GM04504 (cell line): ENCODE measurements around the gene ARHGAP26.
A peak's percentile ranks its signal among the peaks of the same experiment; 100 is the strongest.
"Not testable (repeated sequence)": the region's sequence is repeated elsewhere in the genome, so short reads cannot be mapped to it uniquely, and the experiment has no call there.

Experiments
- DNase-seq: peaks from one replicate; pipeline ENCODE4 v3.0.0-alpha.2; 2012; ENCODE audit warnings: low read depth

Gene ARHGAP26

DNA sequence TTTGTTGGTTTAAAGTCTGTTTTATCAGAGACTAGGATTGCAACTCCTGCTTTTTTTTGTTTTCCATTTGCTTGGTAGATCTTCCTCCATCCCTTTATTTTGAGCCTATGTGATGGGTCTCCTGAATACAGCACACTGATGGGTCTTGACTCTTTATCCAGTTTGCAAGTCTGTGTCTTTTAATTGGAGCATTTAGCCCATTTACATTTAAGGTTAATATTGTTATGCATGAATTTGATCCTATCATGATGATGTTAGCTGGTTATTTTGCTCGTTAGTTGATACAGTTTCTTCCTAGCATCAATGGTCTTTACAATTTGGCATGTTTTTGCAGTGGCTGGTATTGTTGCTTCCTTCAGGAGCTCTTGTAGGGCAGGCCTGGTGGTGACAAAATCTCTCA, 219.1 kb downstream of the ARHGAP26 start:
- DNase-seq = not testable (repeated sequence)

DNA sequence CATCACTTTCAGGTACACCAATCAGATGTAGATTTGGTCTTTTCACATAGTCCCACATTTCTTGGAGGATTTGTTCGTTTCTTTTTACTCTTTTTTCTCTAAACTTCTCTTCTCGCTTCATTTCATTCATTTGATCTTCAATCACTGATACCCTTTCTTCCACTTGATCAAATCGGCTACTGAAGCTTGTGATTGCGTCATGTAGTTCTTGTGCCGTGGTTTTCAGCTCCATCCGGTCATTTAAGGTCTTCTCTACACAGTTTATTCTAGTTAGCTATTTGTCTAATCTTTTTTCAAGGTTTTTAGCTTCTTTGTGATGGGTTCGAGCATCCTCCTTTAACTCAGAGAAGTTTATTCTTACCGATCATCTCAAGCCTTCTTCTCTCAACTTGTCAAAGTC, 219.9 kb downstream of the ARHGAP26 start:
- not testable (repeated sequence) for DNase-seq

DNA sequence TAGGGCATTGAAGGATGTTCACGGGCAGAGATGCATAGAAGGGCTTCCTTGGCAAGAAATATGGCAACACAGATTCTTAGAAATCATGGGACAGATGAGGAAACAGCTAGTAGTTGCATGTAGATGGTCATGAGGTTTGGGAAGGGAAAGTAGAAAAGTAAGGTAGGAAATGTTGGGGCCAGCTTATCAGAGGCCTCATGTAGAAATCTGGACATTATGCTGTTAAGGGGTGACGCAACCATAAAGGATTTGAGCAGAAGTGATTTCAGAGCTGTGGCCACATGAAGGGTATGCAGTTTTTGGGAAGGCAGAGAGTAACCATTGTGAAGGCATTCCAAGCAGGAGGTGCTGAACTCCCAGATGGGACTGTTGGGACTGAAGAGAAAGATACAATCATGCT, 224.0 kb downstream of the ARHGAP26 start:
- DNase-seq = no peak

DNA sequence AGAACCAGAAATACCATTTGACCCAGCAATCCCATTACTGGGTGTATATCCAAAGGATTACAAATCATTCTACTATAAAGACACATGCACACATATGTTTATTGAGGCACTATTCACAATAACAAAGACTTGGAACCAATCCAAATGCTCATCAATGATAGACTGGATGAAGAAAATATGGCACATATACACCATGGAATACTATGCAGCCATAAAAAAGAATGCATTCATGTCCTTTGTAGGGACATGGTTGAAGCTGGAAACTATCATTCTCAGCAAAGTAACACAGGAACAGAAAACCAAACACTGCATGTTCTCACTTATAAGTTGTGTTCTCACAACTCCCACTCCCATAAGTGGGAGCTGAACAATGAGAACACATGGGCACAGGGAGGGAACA, 225.4 kb downstream of the ARHGAP26 start:
- not testable (repeated sequence) for DNase-seq

DNA sequence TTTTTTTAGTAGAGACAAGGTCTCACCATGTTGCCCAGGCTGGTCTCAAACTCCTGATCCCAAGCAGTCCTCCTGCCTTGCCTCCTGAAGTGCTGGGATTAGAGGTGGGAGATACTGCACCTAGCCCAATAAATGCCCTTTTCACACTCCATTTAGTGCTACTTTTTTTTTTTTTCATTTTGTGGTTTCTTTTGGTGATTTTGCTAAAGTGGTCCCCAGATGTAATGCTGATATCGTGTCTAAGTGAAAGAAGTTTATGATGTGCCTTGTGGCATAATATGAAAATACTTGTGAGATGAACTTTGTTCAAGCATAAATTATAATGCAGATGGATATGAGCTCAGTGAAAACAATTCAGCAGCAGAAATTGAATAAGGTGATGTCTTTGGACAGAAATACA, 227.4 kb downstream of the ARHGAP26 start:
- no peak for DNase-seq

DNA sequence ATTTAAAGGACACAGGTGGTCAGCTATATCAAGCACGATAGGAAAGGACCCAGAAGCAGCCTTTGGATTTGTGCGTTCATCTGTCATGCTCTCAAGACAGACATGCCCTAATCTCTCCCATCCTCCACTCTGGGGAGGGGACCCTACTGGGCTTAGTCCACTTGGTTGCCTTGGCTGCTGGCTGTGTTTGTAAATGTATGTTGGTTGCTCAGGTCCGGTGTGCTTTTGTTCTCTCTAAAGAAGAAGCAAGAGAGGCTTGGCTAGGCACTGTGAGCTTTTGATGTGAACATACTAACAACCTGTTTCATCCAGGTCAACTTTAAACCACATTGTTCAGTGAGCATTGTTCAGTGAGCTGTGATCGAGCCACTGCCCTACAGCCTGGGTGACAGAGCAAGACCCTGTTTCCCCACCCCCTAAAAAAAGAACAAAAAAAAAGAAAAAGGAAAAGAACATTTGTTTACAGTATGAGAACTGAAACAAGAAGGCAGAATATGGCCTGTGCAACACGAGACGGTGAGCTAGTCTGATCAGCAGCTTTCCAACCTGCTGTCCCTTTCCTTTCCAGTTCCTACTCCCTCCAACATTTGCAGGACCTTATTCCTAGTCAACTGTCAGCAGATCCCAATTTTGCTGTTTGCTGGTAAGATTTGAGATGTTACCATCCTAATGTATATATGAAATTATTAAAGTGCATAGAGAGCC, 228.3 kb downstream of the ARHGAP26 start:
- DNase-seq = no peak

DNA sequence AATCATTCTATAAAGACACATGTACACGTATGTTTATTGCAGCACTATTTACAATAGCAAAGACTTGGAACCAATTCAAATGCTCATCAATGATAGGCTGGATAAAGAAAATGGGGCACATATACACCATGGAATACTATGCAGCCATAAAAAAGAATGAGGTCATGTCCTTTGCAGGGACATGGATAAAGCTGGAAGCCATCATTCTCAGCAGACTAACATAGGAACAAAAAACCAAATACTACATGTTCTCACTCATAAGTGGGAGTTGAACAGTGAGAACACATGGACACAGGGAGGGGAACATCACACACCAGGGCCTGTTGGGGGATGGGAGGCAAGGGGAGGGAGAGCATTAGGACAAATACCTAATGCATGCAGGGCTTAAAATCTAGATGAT, 230.4 kb downstream of the ARHGAP26 start:
- not testable (repeated sequence) for DNase-seq

DNA sequence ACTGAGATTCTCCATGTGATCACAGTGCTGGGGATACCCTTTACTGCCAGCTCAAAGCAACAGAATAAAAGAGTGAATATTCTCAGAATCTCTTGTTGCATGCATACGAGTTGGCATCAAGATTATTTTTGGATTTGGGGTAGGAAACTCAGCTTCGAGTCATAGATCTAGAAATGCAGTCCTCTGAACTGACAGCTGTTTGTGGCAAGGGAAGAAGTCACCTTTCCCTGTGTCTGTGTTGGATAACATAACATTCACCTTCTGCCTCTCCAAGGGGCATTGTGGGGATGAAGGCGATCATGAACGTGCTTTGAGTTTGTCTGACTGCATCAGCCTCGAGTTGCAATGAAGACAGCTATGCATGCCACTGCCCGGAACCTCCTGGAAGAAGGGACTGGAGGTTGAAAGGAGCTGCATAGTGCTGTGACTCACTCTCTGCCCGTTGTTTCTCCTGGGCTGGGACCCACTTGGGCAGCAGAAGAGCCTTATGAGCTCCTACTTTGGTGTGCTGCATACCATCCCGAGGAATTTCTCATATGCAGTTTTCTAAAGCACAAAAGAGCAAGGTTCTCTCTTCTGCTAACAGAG, 231.7 kb downstream of the ARHGAP26 start:
- DNase-seq = no peak

DNA sequence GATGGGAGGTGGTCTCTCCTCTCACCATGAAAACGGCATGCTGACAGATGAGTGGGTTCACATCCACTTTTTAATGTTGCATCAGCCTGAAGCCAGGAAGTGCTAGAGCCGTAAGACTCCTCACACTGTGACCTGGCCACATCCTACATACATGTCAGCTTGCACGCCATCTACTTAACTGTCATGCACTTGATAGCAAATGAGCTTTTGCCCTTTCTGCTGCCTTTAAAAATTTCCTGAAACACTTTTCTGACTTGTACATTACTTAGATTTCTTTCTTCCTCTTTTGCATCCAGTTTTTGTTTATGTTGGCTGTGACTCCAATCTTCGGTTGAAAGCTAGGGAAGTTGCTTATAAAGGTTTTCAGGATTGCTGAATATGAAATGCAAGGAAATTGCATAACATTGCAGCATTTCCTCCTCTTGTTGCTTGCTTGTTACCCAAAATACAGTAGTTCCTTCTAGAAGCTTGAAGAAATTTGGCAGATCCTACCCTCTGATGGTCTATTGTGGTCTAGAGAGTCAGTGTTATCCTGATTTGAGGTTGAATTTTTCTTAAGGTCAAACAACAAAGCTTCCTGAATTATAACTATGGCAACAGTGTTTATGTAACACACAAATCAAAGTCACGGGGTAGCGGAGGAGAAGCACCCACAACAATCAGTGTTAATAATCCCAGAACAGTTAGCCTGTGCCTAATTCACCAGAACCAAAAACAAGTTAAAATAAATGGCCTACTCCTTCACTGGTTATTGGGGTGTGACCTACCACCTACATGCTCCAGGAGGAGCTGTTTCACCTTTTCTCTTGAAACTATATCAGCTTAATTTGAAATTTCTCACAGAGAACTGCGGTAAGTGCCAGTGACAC, 232.5 kb downstream of the ARHGAP26 start:
- peak; percentile 69 for DNase-seq

DNA sequence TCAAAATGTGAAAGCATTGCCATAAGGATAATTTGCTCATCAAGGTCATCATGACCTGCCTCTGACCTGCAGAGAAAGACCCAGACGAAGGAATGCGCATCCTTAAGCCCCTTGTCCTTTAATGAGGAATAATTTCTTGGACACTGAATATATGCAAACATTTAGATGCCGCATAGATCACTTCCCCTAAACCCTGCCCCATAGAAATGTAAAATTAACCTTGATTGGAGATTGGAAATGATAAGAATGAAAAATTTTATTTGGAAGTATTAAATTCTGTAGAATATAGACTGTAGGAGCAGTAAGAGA, 233.1 kb downstream of the ARHGAP26 start:
- DNase-seq = no peak

DNA sequence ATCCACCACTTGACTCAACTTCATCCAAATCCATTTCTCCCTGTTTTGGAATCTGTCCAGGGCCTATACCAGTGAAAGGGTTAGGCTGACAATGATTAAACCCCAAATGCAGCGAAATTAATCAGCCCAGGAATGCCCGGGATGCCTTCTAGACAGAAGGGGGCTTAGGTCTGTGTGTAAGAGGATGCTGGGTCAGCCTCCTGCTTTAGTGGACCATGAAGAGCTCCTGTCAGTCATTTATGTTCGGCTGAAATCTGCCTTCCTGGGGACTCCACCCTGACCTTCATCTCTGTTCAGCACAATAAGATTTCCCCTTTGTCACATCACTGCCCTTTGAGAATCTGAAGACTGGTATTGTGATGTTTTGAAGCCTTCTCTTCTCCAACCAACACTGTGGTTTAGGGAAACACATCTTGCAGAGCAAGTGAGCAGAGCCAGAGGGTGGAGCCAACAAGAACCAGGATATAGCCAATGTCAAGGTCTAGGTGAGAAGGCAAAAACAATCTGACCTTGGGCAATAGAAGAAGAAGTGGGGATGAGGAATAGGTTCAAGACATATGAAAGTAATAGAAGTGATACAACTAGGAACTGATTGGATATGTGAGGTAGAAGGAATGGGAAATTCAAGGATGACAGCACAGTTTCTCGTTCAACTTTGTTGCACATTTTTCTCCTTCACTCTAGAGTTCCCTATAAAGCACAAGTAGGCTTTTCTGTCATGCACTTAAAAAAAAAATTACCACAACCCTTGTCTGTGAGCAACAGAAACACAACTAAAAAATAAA, 234.4 kb downstream of the ARHGAP26 start:
- DNase-seq = no peak

DNA sequence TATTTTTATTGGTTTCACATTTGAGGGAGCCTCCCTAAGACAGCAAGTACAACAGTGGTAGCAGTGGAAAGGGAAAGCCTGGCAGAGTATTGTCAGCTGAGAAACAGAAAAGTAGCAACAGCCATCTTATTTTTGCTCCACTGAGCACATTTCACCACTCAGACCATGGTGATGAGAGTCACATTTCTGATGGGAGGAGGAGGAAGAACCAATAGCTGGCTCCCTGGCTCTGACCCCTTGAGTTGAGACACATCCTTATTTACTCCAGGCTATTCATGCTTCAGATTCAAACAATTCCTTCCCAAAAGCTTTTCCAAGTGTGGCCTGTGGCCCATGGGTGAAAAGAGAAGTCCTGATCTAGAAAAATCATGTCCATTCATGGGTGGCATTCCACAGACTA, 236.3 kb downstream of the ARHGAP26 start:
- no peak for DNase-seq

DNA sequence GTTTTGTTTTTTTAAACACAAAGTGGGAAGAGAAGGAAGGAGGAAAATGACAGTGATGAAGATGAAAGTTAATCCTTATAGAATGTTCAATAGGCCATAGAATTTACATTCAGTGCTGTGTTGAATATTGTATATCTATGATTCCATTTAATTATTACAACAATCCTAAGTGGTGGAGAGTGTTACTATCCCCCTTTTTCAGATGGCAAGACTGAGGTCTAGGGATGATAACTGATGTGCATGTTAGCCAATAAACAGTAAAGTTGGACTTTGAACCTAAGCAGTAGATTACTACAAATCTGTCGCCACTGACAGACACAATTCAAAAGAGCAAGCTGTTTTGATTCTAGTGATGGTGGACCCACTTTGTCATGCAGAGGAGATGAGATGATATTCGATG, 237.9 kb downstream of the ARHGAP26 start:
- DNase-seq = no peak

DNA sequence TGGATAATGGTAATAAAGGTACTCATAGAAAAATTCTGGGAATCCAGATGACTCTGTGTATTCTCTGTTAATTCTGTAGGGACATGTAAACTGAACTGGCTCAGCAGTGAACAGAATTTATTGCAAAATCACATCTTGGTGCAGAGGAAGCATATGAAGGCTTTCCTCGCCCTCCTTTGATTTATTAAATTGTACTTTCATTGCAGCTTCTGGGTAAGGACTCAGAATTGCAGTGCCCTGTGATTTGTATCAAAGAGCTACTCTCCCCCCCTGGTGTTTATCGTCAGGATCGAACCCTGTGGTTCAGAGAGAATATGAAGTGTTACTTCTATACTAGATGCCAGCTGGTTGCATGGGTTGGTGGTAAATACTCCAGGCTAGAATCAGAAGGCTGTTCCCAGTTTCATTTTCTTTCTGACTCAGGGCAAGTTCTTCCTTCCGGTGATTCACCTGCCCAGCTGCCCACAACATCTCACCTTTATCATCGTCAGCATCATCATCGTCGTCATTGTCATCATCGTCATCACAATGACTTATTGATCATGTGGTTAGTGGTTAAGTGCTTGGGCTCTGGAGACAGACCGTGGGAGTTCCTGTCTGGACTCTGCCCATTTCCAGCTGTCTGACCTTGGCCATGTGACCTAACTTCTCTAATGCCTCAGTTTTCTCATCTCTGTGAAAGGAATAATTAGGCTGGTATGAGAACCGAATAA, 238.8 kb downstream of the ARHGAP26 start:
- peak; percentile 74 for DNase-seq

DNA sequence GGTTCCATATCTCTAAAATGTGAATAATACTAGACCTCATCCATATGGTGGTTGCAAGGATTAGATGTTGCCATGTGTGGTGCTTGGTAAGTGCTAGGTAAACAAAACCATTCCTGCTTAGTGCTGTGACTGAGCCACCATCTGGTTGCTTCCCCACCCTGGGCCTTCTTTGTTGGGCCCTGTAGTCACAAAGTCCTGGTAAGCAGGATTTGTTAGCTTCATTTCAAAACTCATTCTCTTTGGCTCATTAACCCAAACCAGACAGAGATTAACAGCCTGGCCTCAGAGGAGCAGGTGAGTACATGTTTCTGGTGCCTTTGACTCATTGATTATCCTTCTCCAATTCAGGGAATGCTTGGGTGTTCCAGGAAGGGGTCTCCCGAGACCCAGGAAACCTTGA, 240.2 kb downstream of the ARHGAP26 start:
- DNase-seq = no peak

DNA sequence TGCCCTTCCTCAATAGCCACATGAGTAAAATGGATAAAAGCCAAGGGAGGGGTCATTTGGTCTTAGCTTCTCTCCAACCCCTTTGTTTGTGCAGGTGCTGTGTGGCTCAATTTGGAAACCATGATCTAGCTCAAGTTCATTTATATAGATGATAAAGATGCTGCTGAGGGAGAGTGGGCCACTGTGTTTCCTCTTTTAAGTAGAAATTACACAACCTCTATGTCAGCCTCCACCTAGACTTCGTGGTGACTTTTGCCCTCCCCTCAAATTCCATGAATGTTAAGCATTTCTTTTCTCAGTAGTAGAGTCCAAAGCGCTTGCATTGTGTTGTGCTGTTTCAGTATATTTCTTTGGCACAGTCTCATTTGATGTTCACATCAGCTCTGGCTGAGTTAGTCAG, 241.4 kb downstream of the ARHGAP26 start:
- DNase-seq = no peak

DNA sequence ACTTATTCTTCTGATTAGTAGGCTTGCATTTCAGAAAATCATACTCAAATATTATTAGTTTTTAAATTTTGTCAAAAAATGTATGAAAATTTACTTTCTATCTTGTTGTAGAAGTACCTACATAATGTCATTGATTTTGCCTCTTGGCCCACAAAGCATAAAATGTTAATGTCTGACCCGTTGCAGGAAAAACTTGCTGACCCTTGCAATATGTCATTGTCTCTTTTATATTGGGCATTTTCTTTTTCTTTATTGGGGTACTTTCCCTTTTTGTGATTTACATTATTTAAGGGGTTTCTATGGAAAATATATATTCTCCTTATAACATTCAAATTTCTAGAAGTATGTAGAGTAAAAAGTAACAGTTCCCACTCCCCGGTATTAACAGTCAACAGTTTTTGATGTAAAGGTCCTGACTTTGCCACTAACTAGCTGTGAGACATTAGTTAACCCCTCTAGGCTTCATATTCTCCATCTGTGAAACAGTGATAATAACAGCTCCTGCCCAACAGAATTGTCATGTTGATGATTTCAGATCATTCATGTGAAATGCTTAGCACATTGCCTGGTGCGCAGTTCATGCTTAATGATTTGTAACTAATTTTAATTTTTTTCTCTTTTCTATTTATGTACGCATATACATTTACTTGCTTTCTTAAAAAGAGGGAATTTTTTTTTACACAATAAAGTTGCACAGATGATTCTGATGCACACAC, 243.2 kb downstream of the ARHGAP26 start:
- no peak for DNase-seq

DNA sequence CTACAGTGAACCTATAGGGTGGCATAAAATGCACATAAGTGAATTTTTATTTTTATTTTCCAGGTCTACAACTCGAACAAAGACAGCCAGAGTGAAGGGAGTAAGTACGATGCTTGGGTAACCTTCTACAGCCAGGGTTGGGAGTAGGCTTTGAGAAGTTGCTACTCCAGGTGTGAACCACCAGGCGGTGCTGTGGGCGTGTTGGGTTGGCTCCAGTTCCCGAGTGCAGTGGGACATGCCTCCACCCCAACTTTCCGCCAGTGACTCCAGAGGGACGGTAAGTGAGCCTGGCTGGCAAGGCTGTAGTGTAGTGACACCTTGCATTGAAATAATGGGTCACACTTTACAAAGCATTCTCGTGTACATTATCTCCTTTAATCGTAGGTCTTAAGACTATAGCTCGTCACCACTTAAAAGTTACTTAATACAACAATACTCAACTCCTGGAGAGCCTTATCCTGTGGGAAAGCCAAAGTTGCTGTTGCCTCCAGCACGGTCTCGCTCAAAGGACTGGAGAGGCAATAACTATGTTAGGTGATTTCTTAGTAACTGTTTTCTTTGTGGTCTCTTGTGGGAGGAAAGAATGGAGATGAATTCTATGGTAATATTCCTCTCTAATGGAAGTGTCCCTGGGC, 244.0 kb downstream of the ARHGAP26 start:
- no peak for DNase-seq

DNA sequence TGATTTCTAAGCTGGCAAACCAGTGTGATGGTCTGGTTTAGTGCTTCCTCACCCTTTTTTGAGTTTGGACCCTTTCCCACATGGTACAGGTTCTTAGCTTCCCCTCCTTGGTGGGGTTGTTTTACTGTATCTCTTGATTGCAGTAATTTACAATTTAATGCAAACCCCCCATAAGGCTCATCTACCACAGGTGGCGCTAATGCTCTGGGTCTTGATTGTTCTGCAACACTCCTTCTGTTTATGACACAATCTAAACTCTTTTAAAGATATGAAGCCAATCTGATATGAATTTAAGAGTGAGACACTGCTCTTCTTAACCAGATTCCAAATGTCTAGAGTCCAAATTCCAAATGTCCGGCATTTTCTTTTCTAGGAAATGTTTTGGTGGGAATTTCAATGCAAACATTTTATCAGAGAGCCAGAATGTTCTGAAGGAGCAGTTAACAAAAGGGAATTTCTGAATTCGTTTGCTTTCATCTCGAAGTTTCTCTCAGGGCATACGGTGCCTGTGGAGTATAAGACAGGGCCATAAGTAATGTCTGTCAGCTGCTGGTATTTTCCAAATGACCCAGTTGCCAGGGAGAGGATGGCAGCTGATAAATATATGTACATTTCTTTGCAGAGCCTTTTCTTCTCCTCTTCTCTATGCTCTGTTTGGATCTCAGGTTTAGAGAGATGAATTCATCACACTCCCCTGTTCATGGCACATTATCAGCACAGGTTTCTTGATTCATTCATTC, 246.8 kb downstream of the ARHGAP26 start:
- no peak for DNase-seq

DNA sequence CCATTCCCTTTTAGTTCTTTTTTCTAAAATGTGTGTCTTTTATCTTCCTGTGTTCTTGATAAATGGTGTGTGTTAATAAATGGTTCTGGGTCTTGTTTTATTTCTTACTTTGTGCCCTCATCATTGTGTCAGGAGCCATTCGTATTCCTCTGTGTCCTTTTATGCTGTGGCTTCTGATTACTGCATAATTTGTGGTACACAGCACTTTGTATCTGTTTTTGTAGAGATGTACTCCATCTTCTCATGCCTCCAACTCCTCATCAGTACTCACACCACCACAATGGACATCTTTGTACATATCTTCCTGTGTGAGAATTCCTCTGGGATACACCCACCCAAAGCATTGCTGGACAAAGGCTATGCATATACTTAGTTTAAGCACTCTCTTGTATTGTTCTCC, 247.4 kb downstream of the ARHGAP26 start:
- DNase-seq = no peak
